HG03045 (cell line): ENCODE results near the gene SYP.
"Not testable (repeated sequence)": the region's sequence is repeated elsewhere in the genome, so short reads cannot be mapped to it uniquely, and the experiment has no call there.

Experiments used
- ATAC-seq: cut with Tn5 transposase; IDR thresholded peaks from one replicate; pipeline ENCODE4 v1.9.1; 2021; ENCODE audit warnings: mild to moderate bottlenecking, moderate library complexity; ENCODE audit not compliant: unreplicated experiment

The SYP gene

DNA sequence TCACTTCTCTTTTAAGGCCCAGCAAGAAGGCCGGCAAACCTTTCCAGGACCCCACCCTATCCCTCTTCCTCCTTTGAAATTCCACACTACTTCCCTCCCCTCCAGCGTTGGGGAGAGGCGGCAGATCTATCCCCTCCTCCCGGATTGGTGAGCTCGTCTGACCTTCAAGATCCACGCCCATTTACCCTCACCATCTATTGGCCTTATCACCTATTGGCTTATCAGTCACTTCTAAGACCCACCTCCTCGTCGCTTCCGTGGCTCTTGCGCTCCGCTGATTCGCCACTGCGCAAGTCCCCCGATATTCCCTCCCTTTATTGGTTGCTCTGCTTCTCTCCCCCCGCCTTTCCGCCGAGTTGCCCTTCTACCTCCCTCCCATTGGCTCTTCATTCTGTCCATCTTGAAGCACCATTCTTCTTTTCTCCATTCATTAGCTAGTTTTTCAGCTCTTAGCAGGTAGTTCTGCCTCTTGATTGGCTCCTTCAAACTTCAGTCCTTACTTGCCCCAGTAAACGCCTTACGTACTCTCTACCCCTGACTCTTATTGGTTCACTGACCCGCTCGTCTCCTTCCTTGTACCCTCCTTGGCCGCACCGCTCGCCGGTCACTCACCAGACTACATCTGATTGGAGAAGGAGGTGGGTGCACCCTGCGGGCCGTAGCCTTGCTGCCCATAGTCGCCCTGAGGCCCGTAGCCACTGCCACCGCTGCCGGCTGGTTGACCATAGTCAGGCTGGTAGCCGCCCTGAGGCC is 9.0 kb downstream of the SYP start:
- ATAC-seq = peak; percentile 87

- ATAC-seq = no peak
These were observed 10.4 kb downstream of the SYP start for GRCh38 chrX:49189606-49190005.

DNA sequence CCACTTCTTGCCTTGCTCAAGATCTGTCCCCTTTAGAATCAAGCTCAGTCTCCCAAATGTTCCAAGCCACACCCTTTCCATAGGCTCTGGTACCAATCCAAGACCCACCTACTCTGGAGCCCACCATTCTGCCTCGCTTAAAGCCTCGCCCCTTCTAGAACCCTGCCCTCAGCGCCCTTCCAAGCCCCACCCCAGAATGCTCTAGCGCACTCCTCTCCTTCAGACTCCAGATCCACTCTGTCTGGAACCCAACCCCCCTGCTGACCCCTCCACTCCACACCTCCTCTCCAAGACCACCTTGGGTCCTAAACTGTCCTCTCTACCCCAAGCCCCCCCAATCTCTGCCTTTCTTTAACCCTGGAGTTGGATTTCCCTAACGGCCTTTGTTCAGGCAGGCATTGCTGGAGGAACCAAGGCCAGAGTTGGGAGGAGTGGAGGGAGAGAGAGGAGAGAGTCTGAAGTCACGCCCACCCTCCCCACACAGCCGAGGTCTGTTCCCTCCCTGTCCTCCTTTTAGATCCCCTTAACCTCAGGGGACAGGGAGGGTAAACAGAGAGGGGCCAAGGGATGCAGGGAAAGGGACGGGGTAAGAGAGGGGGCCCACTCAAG is 11.4 kb downstream of the SYP start:
- no peak for ATAC-seq

- ATAC-seq = no peak
These were observed 12.5 kb downstream of the SYP start for GRCh38 chrX:49187526-49187925.

DNA sequence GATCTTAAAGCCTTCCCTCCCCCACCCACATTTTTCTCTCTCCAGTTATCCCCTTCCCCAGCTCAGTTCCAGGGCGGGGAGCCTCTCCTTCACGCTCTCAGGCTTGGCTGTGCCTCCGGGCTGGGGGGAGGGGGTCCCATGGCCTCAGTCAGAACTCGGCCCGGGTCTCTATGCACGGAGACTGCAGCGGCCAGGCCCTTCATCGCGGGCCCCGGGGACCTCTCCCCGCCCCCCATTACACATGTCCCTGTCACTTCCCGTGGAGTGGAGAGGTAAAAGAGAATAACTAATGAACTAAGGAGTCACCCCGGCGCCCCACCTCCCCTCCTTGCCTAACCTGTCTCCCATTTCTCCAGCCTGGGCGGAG is 13.0 kb downstream of the SYP start:
- ATAC-seq = no peak

- peak; percentile 32 for ATAC-seq
These were observed 13.6 kb downstream of the SYP start, which contains the start of gene PRICKLE3 for GRCh38 chrX:49186125-49187027. TSS of gene PRICKLE3 (minus strand) at chrX:49186373. CDS start at chrX:49186297, 76 bp downstream.

DNA sequence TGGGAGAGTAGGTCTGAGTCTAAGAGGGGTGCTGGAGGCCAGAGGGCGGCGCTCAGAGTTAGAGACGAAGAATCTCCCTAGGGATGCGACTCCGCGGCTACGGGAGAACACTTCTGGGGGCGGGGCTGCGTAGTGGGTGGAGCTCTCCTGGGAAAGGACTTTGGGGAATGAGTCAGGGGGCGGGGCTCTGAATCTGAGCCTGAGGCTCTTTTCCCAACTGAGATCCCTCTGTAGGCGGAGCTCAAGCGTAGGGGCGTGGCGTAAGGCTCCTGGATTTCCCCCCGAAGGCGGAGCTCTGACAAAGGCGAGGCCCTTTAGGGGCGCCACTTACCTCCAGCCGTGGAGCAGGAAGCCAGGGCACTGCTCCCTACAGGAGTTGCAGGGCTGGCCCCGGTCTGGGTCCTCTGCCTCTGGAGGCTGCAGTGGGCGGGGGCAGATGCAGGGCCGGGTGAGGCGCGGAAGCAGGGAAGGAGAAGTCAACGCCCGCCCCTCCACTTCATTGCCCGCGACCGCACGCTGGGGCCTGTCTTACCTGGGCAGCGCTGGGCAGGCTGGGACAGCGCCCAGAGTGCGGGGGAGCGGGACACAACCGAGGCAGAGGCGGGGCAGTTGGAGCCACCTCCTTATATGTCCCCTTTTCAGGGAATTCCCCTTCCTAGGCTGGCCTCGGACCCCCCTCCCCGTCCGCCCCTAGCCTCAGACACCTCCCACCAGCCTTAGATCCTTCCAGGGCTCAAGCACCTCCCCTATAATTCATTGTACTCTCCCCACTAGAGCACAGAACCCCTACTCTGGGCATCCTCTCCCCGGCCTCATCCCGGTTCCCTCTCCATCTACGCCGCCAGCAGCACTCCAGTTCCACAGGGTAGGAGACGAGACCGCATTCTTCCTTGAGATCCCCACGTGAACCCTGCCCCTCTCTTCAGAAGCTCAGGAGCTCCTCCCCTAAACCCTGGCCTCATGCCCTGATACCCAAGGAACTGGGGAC is 15.4 kb downstream of the SYP start:
- peak; percentile 47 for ATAC-seq

GRCh38 chrX:49183701-49184281 is 16.2 kb downstream of the SYP start:
- ATAC-seq = no peak

DNA sequence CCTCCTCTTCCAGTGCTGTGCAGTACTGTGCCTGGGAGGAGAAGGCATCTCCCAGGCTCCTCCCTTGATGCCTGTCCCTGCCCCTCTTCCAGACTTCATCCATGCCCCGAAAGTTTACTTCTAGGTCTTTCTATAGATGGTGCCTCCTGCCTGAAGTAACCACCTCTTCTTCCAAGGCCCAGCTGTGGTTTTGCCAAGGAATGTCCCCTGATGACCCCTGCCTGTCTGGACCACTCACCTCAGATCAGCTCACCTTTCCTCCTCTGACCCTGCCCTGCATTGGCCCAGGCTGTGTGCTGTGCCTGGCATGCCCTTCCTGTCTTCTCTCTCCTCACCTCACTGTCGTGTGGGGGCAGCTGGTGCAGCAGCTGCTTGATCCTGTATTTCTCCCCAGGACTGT is 20.6 kb downstream of the SYP start:
- no peak for ATAC-seq

- ATAC-seq = no peak
These were observed 21.5 kb downstream of the SYP start for GRCh38 chrX:49178537-49178936.

GRCh38 chrX:49177873-49178480 is 22.0 kb downstream of the SYP start:
- ATAC-seq = no peak

DNA sequence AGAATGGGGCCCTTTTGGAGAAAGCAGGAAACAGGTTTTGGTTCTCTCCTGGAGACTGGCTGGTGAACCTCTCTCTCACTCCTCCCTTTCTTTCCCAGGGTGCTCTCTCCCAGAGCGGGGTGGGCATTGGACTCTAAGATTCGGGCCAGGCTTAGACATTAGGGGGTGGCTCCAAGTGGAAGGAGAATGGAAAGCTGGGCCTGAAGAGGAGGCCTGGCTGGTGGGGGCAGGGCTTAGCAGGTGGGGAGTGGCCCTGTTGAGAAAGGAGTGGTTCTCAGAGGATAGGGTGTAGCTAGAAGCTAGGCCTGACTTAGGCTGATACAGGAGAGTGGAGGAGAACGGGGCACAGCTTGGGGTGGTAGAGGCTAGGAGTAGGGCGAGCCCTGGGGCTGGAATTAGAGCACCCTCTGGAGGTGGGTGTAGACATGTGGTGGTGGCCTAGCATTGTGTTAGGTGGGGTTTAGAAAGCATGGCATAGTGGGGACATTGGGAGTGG is 22.6 kb downstream of the SYP start:
- no peak for ATAC-seq

DNA sequence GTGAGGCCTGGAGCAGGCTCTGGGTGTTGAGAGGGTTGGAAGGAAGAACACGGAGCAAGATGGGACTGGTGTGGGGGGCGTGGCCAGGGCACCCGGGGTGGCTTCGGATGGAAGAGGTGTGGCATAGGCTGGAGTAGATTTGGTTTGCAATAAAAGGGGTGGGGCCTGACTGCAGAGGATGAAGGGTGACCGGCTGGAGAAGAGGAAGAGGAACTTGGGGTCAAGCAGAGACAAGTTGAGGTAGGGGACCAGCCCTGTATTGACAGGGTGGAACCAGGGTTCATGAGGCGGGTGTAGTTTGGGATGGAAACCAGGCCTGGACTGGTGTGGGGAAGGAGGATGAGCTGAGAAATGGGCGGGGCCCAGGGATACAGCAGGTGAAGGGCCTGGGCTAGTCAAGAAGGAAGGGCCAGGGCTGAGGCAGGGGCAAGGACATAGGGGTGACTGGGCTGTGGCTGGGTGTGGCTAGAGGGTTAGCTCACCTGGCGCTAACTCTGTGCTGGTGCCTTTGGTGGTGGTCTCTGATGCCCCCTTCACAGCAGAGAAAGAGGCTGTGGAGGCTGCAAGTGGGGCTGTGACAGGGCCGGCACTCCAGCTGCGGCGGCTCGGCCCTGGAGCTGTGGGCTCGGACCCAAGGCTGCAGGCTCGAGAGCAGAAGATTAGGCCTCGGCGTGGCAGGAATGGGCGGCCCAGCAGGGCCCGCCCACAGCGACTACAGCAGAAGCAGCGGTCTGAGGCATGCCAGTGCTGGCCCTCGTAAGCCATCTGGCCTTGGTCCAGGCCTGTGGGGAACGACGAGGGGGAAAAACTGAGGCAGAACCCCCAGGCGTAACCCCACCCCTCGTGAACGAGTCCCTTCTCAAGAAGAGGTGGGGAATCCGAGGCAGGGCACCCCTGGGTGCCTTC is 23.3 kb downstream of the SYP start:
- ATAC-seq = no peak

DNA sequence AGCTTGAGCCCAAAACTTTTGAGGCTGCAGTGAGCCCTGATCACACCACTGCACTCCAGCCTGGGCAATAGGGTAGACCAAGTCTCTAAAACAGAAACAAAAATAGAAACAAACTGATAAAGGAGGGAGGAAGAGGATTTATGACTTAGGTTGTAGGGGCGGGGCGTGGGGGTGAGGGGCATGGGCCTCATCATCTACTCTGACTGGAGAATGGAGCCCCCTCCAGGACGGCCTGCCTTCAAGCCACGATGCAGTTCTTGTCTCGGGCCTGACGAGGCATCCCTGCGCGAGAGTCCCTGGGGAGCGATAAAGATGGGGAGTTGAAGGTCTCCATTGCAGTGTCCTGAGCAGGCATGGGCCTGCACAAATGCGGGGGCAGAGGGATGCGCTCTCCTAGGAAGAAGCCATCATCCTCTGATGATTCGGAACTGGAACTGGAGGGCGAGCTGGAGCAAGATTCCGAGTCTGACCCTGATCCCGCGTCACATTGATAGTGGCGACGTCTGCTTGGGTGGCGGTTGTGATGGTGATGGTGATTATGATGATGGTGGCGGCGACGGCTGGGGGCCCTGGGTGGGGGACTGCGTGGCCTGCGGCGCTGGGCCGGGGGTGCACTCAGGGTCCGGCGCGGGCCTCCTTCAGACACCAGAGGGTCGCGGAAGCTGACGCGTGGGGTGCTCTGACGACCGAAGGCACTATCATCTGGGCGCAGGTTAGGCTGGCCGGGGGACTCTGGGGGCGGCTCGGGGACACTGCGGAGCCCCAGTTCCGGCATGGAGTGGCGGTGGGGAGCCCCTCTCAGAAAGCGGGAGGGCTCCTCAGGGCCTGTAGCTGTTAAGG is 24.3 kb downstream of the SYP start:
- no peak for ATAC-seq

- no peak for ATAC-seq
These were observed 25.3 kb downstream of the SYP start for GRCh38 chrX:49174723-49175122.

DNA sequence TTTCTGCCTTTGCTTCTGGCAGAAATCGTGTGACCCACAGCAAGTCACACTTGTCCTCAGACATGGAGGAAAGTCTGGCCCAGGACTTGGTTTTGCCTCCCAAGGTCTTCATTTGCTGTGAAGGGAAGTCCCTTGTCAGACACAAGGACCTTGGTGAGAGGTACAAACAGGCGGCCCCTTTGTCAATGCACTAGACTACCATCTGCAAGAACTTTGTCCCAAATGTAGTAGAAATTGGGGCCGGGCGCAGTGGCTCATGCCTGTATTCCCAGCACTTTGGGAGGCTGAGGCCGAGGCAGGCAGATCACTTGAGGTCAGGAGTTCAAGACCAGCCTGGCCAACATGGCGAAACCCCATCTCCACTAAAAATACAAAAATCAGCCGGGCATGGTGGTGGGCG is 26.4 kb downstream of the SYP start:
- ATAC-seq = not testable (repeated sequence)

- peak; percentile 72 for ATAC-seq
These were observed 27.7 kb downstream of the SYP start for GRCh38 chrX:49172280-49172780.
